Skin epidermis (tissue), 12 donors: ENCODE data around the gene ZSCAN21.
A peak's percentile ranks its signal among the peaks of the same experiment; 100 is the strongest.

ENCODE experiments used
- H3K27ac ChIP-seq, 21 experiments: fragments of 200-600 bp; sonication (generic) in 11 of 21; one replicate each; pipeline ENCODE4 v1.5.0; 2020; ENCODE audit warnings: mild to moderate bottlenecking in 3 of 21, inconsistent platforms in 2 of 21, moderate library complexity in 2 of 21
- H3K4me3 ChIP-seq, 7 experiments: fragments of 200-600 bp; sonication (generic) in 2 of 7; one replicate each; pipeline ENCODE4 v1.5.0; 2020; ENCODE audit warnings: inconsistent platforms in 2 of 7, mild to moderate bottlenecking in 2 of 7, moderate library complexity in 1 of 7

The ZSCAN21 gene

GRCh38 chr7:100069991-100070390, 20.4 kb downstream of the ZSCAN21 start:
- H3K27ac ChIP-seq, result no peak overlapping the region
- no peak overlapping the region for H3K4me3 ChIP-seq

- no peak overlapping the region for H3K27ac ChIP-seq
- no peak overlapping the region for H3K4me3 ChIP-seq
Measured at GRCh38 chr7:100071018-100071723, 21.6 kb downstream of the ZSCAN21 start.

GRCh38 chr7:100072462-100072861, 22.9 kb downstream of the ZSCAN21 start:
- H3K27ac ChIP-seq, result no peak overlapping the region
- no peak overlapping the region for H3K4me3 ChIP-seq

GRCh38 chr7:100074841-100075240, 25.3 kb downstream of the ZSCAN21 start:
- Histone ChIP-seq H3K27ac (no peak overlapping the region), H3K4me3 (no peak overlapping the region)

GRCh38 chr7:100075418-100075817, 25.8 kb downstream of the ZSCAN21 start:
- no peak overlapping the region for H3K4me3 ChIP-seq
- H3K27ac ChIP-seq, result no peak overlapping the region

GRCh38 chr7:100077205-100077604, 27.6 kb downstream of the ZSCAN21 start:
- Histone ChIP-seq H3K27ac (no peak overlapping the region), H3K4me3 (no peak overlapping the region)

- no peak overlapping the region for H3K4me3 ChIP-seq
- peak overlapping the region in 1 of 21 experiments; percentile 7 for H3K27ac ChIP-seq
Measured at GRCh38 chr7:100079024-100079560, 29.5 kb downstream of the ZSCAN21 start.

GRCh38 chr7:100080907-100081534, 31.4 kb downstream of the ZSCAN21 start:
- Histone ChIP-seq H3K27ac (peak overlapping the region; percentile 73 to 94 (median 90)), H3K4me3 (peak overlapping the region; percentile 68 to 97 (median 87))

GRCh38 chr7:100081535-100082102, 32.0 kb downstream of the ZSCAN21 start, which contains the start of gene ZNF3:
Gene ZNF3, minus strand, starts transcription at chr7:100081723. Its CDS starts 4,366 bp downstream, at chr7:100077357.
- Histone ChIP-seq H3K4me3 (peak within 1 kb of the TSS; percentile 68 to 97 (median 87)), H3K27ac (peak within 1 kb of the TSS; percentile 73 to 94 (median 90))

- H3K27ac ChIP-seq, result peak overlapping the region in 1 of 21 experiments; percentile 92
- H3K4me3 ChIP-seq, result no peak overlapping the region
Measured at GRCh38 chr7:100082978-100083377, 33.4 kb downstream of the ZSCAN21 start.

- no peak overlapping the region for H3K4me3 ChIP-seq
- H3K27ac ChIP-seq, result no peak overlapping the region
Measured at GRCh38 chr7:100085515-100085914, 35.9 kb downstream of the ZSCAN21 start.

GRCh38 chr7:100087055-100087750, 37.6 kb downstream of the ZSCAN21 start:
- Histone ChIP-seq H3K4me3 (no peak overlapping the region), H3K27ac (peak overlapping the region in 4 of 21 experiments; percentile 0 to 62 (median 30))

- H3K27ac ChIP-seq, result peak overlapping the region in 20 of 21 experiments; percentile 50 to 96 (median 90)
- peak overlapping the region; percentile 60 to 83 (median 67) for H3K4me3 ChIP-seq
Measured at GRCh38 chr7:100088095-100088620, 38.6 kb downstream of the ZSCAN21 start.

GRCh38 chr7:100088621-100089457, 39.3 kb downstream of the ZSCAN21 start, which contains the start of gene COPS6:
Gene COPS6, plus strand, starts transcription at chr7:100088969. Its CDS starts 22 bp downstream, at chr7:100088991.
- Histone ChIP-seq H3K4me3 (peak within 1 kb of the TSS; percentile 60 to 83 (median 67)), H3K27ac (peak within 1 kb of the TSS; percentile 31 to 96 (median 89))

- H3K4me3 ChIP-seq, result peak overlapping the region; percentile 60 to 83 (median 67)
- H3K27ac ChIP-seq, result peak overlapping the region in 20 of 21 experiments; percentile 50 to 96 (median 90)
Measured at GRCh38 chr7:100089458-100090196, 40.1 kb downstream of the ZSCAN21 start.

GRCh38 chr7:100090527-100091410, 41.2 kb downstream of the ZSCAN21 start:
- Histone ChIP-seq H3K4me3 (no peak overlapping the region), H3K27ac (no peak overlapping the region)
